Ecto neural progenitor cell (in vitro differentiated cells): ENCODE measurements around the gene GPC3.
"Not testable (repeated sequence)": the region's sequence is repeated elsewhere in the genome, so short reads cannot be mapped to it uniquely, and the experiment has no call there.

ENCODE experiments used
- DNase-seq: peaks from one replicate; pipeline ENCODE4 v3.0.0-alpha.2; 2018; ENCODE audit warnings: low spot score

GPC3 gene

GRCh38 chrX:133762976-133763548 is 222.3 kb downstream of the GPC3 start:
- DNase-seq: not testable (repeated sequence)

GRCh38 chrX:133754657-133755056 is 230.7 kb downstream of the GPC3 start:
- no peak for DNase-seq

- DNase-seq: no peak
Observed at GRCh38 chrX:133749951-133750350, 235.4 kb downstream of the GPC3 start.

- no peak for DNase-seq
Observed at GRCh38 chrX:133749370-133749769, 236.0 kb downstream of the GPC3 start.

GRCh38 chrX:133747196-133747595 is 238.2 kb downstream of the GPC3 start:
- no peak for DNase-seq

- DNase-seq: no peak
Observed at GRCh38 chrX:133746593-133746992, 238.8 kb downstream of the GPC3 start.

GRCh38 chrX:133745349-133745748 is 240.0 kb downstream of the GPC3 start:
- DNase-seq: no peak

- DNase-seq: no peak
Observed at GRCh38 chrX:133742602-133743305, 242.6 kb downstream of the GPC3 start.

- no peak for DNase-seq
Observed at GRCh38 chrX:133741303-133741702, 244.1 kb downstream of the GPC3 start.

- DNase-seq: no peak
Observed at GRCh38 chrX:133726642-133727041, 258.8 kb downstream of the GPC3 start.

GRCh38 chrX:133726211-133726630 is 259.2 kb downstream of the GPC3 start:
- DNase-seq: no peak

GRCh38 chrX:133723930-133724329 is 261.5 kb downstream of the GPC3 start:
- DNase-seq: no peak

GRCh38 chrX:133722756-133723155 is 262.6 kb downstream of the GPC3 start:
- DNase-seq: no peak

- not testable (repeated sequence) for DNase-seq
Observed at GRCh38 chrX:133720269-133720668, 265.1 kb downstream of the GPC3 start.

- no peak for DNase-seq
Observed at GRCh38 chrX:133715715-133716114, 269.7 kb downstream of the GPC3 start.

- DNase-seq: no peak
Observed at GRCh38 chrX:133709501-133709900, 275.9 kb downstream of the GPC3 start.

- no peak for DNase-seq
Observed at GRCh38 chrX:133706890-133707289, 278.5 kb downstream of the GPC3 start.

GRCh38 chrX:133702230-133702629 is 283.2 kb downstream of the GPC3 start:
- no peak for DNase-seq

- no peak for DNase-seq
Observed at GRCh38 chrX:133699023-133699728, 286.2 kb downstream of the GPC3 start.

GRCh38 chrX:133698298-133698697 is 287.1 kb downstream of the GPC3 start:
- no peak for DNase-seq

GRCh38 chrX:133697656-133698055 is 287.7 kb downstream of the GPC3 start:
- no peak for DNase-seq

GRCh38 chrX:133689997-133690599 is 295.3 kb downstream of the GPC3 start:
- DNase-seq: no peak

GRCh38 chrX:133685822-133686221 is 299.6 kb downstream of the GPC3 start:
- no peak for DNase-seq
